Measurements from ENCODE around the gene WIPF2. TPM values are rescaled to one million over a fixed set of nuclear protein-coding genes. Genes with fewer than 3 reads are reported as not detected.

The WIPF2 gene
- total RNA-seq, 4 donors from 2014 or later: 9.8 to 13.8 (median 11.2) TPM

DNA sequence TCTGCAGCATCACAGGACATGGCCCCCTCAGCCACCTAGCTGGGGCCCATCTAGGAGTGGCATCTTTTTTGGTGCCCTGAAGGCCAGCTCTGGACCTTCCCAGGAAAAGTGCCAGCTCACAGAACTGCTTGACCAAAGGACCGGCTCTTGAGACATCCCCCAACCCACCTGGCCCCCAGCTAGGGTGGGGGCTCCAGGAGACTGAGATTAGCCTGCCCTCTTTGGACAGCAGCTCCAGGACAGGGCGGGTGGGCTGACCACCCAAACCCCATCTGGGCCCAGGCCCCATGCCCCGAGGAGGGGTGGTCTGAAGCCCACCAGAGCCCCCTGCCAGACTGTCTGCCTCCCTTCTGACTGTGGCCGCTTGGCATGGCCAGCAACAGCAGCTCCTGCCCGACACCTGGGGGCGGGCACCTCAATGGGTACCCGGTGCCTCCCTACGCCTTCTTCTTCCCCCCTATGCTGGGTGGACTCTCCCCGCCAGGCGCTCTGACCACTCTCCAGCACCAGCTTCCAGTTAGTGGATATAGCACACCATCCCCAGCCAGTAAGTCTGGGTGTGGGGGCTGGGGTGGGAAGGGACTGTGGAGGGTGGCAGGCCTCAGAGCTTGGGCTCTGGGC, 111.9 kb downstream of the WIPF2 start:
- H3K27me3 ChIP-seq: no peaks in the 10 kb centered on the region
- intact Hi-C loops (cut with DNase I): no loop called here
- peak overlapping the region; percentile 63 to 88 (median 76) for H3K27ac ChIP-seq
- no peaks in the 10 kb centered on the region for H3K9me3 ChIP-seq
- WGBS, 2 donors: 70% methylated on average over 2 of the region's 10 CpGs; no CpG with 5 or more reads in 1 of the 2 donors
- TF ChIP-seq CTCF (IDR thresholded peaks at IDR 0.05): no peak
- TF ChIP-seq POLR2A (IDR thresholded peaks at IDR 0.05): no peak
- peaks cover 71 to 100% (median 95%) of the 10 kb centered on the region in 3 donors for H3K4me1 ChIP-seq
- DNase-seq: no peak
- no peak overlapping the region for H3K4me3 ChIP-seq
- peaks cover 0 to 11% (median 0%) of the 10 kb centered on the region in 3 donors for H3K36me3 ChIP-seq

- Histone ChIP-seq H3K9me3 (no peaks in the 10 kb centered on the region), H3K27ac (peak overlapping the region; percentile 63 to 88 (median 76)), H3K4me1 (peaks cover 61 to 100% (median 91%) of the 10 kb centered on the region in 3 donors), H3K27me3 (no peaks in the 10 kb centered on the region), H3K36me3 (peaks cover 0 to 11% (median 0%) of the 10 kb centered on the region in 3 donors), H3K4me3 (peak overlapping the region in 1 of 4 donors; percentile 38)
- TF ChIP-seq POLR2A (IDR thresholded peaks at IDR 0.05) (no peak), CTCF (IDR thresholded peaks at IDR 0.05) (peak in 1 of 6 experiments; percentile 4)
- intact Hi-C loops (cut with DNase I): no loop called here
- WGBS, 2 donors: 16 to 21% methylated on average over 4 to 7 of the region's 22 CpGs
- no peak for DNase-seq
Measured at GRCh38 chr17:40331743-40332641, 112.9 kb downstream of the WIPF2 start.

Small RNA genes within 50 kb of the gene (small RNA-seq; reads per million reads assigned to genes)
- gene MIR6867: 0 to 0.27 (median 0.04) reads per million in 4 donors

Other genes with a start within 250 kb of the WIPF2 start
- gene PSMD3, start 238.5 kb upstream of the WIPF2 start, total RNA-seq: 100 to 1,000 TPM in 1 of 4 donors, 10 to 100 TPM in 3; 72.2 to 121 (median 84.7) TPM
- 1 to 10 TPM in 1 of 4 donors, not detected in 3; 4.0 TPM for gene CSF3, start 203.9 kb upstream of the WIPF2 start, total RNA-seq
- gene MED24, start 164.9 kb upstream of the WIPF2 start, total RNA-seq: 10 to 100 TPM; 44.2 to 56.1 (median 49.0) TPM
- 10 to 100 TPM in 2 of 4 donors, 1 to 10 TPM in 2; 4.2 to 27.1 (median 13.4) TPM for gene THRA, start 156.3 kb upstream of the WIPF2 start, total RNA-seq
- gene NR1D1, start 118.7 kb upstream of the WIPF2 start, total RNA-seq: 10 to 100 TPM in 1 of 4 donors, 1 to 10 TPM in 3; 3.8 to 16.4 (median 5.4) TPM
- gene MSL1, start 97.3 kb upstream of the WIPF2 start, total RNA-seq: 10 to 100 TPM; 41.5 to 59.9 (median 51.5) TPM
- gene CASC3, start 78.8 kb upstream of the WIPF2 start, total RNA-seq: 10 to 100 TPM; 23.7 to 62.6 (median 27.8) TPM
- gene RAPGEFL1, start 41.8 kb upstream of the WIPF2 start, total RNA-seq: 100 to 1,000 TPM in 3 of 4 donors, 10 to 100 TPM in 1; 70.1 to 182 (median 144) TPM
- gene CDC6, start 68.6 kb downstream of the WIPF2 start, total RNA-seq: 10 to 100 TPM in 2 of 4 donors, 1 to 10 TPM in 2; 2.9 to 17.8 (median 9.8) TPM
- gene RARA, start 89.9 kb downstream of the WIPF2 start, total RNA-seq: 10 to 100 TPM in 2 of 4 donors, 1 to 10 TPM in 2; 6.7 to 14.2 (median 10.8) TPM
- gene GJD3, start 145.4 kb downstream of the WIPF2 start, total RNA-seq: 1 to 10 TPM in 1 of 4 donors, under 1 TPM in 2, not detected in 1; 0.38 to 1.7 (median 0.47) TPM
- gene TOP2A, start 198.6 kb downstream of the WIPF2 start, total RNA-seq: 10 to 100 TPM; 24.9 to 87.1 (median 50.6) TPM
- 100 to 1,000 TPM in 1 of 4 donors, 10 to 100 TPM in 3; 27.1 to 154 (median 73.0) TPM for gene IGFBP4, start 224.1 kb downstream of the WIPF2 start, total RNA-seq

All from esophagus squamous epithelium (tissue), 5 donors.